Endothelial cell of umbilical vein (primary cell): ENCODE data around the gene MCC. TPM values are rescaled to one million over a fixed set of nuclear protein-coding genes. Genes with fewer than 3 reads are reported as not detected.

Experiments
- BruUV-seq: library from RNA; stranded (reverse); fragments of 400-500 nt; replicated peaks from 2 replicates; lab custom pipeline; 2021; lab: Mats Ljungman, UMichigan
- CTCF ChIA-PET: fragments of 300-600, 350-600 bp; sonication (Branson Sonifier 250); formaldehyde crosslinking; loops from one replicate; lab custom pipeline; 2021; ENCODE audit warnings: antibody characterized with exemption, inconsistent platforms; lab: Charles Lee
- POLR2A ChIA-PET: fragments of 300-600, 350-600 bp; sonication (Branson Sonifier 250); formaldehyde crosslinking; loops from one replicate; lab custom pipeline; 2021; ENCODE audit warnings: antibody characterized with exemption, inconsistent platforms; lab: Charles Lee
- DNase-seq: peaks from one replicate; pipeline ENCODE4 v3.0.0-alpha.2; 2011; ENCODE audit warnings: low read depth, low spot score
- FAIRE-seq: peaks from 2 replicates; lab custom pipeline; 2011; peaks lifted over from hg19 to GRCh38; lab: Jason Lieb, UNC
- H2AFZ ChIP-seq: 2 replicates; pipeline ENCODE4 v1.6.0; 2012; ENCODE audit warnings: low read depth, low read length, control low read depth, inconsistent platforms
- H3K27ac ChIP-seq: 2 replicates; pipeline ENCODE4 v1.5.1; 2011; ENCODE audit warnings: low read depth, mild to moderate bottlenecking, control low read depth, low read length, moderate library complexity; ENCODE audit not compliant: insufficient read depth
- H3K27me3 ChIP-seq, 2 experiments: 2 replicates each; pipeline versions ENCODE4 v1.6.0 to v1.6.1; 2011; ENCODE audit warnings: low read length in 2 of 2, mixed read lengths in 1 of 2; ENCODE audit not compliant: control insufficient read depth in 2 of 2, insufficient read depth in 2 of 2
- H3K36me3 ChIP-seq, 2 experiments: 2 replicates in 1 of 2; 3 replicates in 1 of 2; pipeline ENCODE4 v1.5.1; 2011; ENCODE audit warnings: low read length in 2 of 2, mild to moderate bottlenecking in 1 of 2, moderate library complexity in 1 of 2; ENCODE audit not compliant: control insufficient read depth in 2 of 2, insufficient read depth in 2 of 2; ENCODE audit errors: extremely low read depth in 1 of 2
- H3K4me1 ChIP-seq: 3 replicates; pipeline ENCODE4 v1.5.1; 2011; ENCODE audit warnings: mild to moderate bottlenecking, low read length; ENCODE audit not compliant: control insufficient read depth, insufficient read depth; ENCODE audit errors: extremely low read depth
- H3K4me2 ChIP-seq: 2 replicates; pipeline ENCODE4 v1.6.1; 2011; ENCODE audit warnings: low read length, control low read depth, mixed read lengths; ENCODE audit not compliant: insufficient read depth
- H3K4me3 ChIP-seq, 3 experiments: fragments of 200-600 bp in 1 of 3; sonication (generic), shearing (Covaris generic) in 1 of 3; replicated peaks in 1 of 3; 2 replicates each; pipeline ENCODE4 v1.5.1; 2011 to 2016; ENCODE audit warnings: control low read depth in 3 of 3, low read length in 3 of 3, mild to moderate bottlenecking in 2 of 3, inconsistent platforms in 1 of 3, low read depth in 1 of 3, moderate library complexity in 1 of 3; ENCODE audit not compliant: insufficient read depth in 1 of 3
- H3K79me2 ChIP-seq: 2 replicates; pipeline ENCODE4 v1.6.0; 2012; ENCODE audit warnings: low read length, inconsistent platforms; ENCODE audit not compliant: control insufficient read depth, insufficient read depth
- H3K9ac ChIP-seq: replicated peaks from 2 replicates; pipeline ENCODE3; 2011; ENCODE audit warnings: low read length, control low read depth; ENCODE audit not compliant: insufficient read depth; ENCODE audit errors: extremely low read depth
- H3K9me1 ChIP-seq: replicated peaks from 3 replicates; pipeline ENCODE4 v1.6.0; 2011; ENCODE audit warnings: mild to moderate bottlenecking, low read length; ENCODE audit not compliant: control insufficient read depth, insufficient read depth; ENCODE audit errors: extremely low read depth
- H3K9me3 ChIP-seq: replicated peaks from 2 replicates; pipeline ENCODE4 v1.5.1; 2012; ENCODE audit warnings: low read length, inconsistent platforms; ENCODE audit not compliant: control insufficient read depth, insufficient read depth
- H4K20me1 ChIP-seq: replicated peaks from 2 replicates; pipeline ENCODE3; 2011; ENCODE audit warnings: mild to moderate bottlenecking, low read length; ENCODE audit not compliant: control insufficient read depth, insufficient read depth; ENCODE audit errors: extremely low read depth
- CTCF ChIP-seq, 2 donors: IDR thresholded peaks; 1 replicate in 1 of 2; 2 replicates in 1 of 2; pipeline ENCODE4 v1.5.1; 2011; ENCODE audit warnings: low read length in 2 of 2, mild to moderate bottlenecking in 2 of 2, moderate library complexity in 2 of 2, control low read depth in 1 of 2, inconsistent platforms in 1 of 2, low read depth in 1 of 2; ENCODE audit not compliant: insufficient read depth in 1 of 2; ENCODE audit errors: extremely low read depth in 1 of 2
- FOS ChIP-seq: IDR thresholded peaks from 2 replicates; pipeline ENCODE4 v1.6.1; 2011; ENCODE audit warnings: mild to moderate bottlenecking, low read length, moderate library complexity, borderline replicate concordance; ENCODE audit not compliant: insufficient read depth
- GATA2 ChIP-seq: IDR thresholded peaks from 2 replicates; pipeline ENCODE4 v1.7.0; 2011; ENCODE audit warnings: low read depth, mild to moderate bottlenecking, moderate library complexity, mixed read lengths, low read length; ENCODE audit not compliant: insufficient read length, insufficient read depth
- JUN ChIP-seq: IDR thresholded peaks from 2 replicates; pipeline ENCODE4 v1.6.1; 2011; ENCODE audit warnings: borderline replicate concordance, low read depth; ENCODE audit not compliant: insufficient read length, insufficient read depth
- MAX ChIP-seq: IDR thresholded peaks from 2 replicates; pipeline ENCODE4 v1.6.1; 2011; ENCODE audit not compliant: insufficient read depth, insufficient read length
- MYC ChIP-seq: IDR thresholded peaks from one replicate; pipeline ENCODE4 v1.6.1; 2011; ENCODE audit warnings: mild to moderate bottlenecking, low read depth, low read length
- POLR2A ChIP-seq: IDR thresholded peaks from 2 replicates; pipeline ENCODE4 v1.6.1; 2012; ENCODE audit warnings: low read depth, mild to moderate bottlenecking, control low read depth, low read length
- POLR2AphosphoS5 ChIP-seq: IDR thresholded peaks from 2 replicates; pipeline ENCODE4 v1.6.1; 2012; ENCODE audit warnings: low read depth, mild to moderate bottlenecking, control low read depth, low read length, moderate library complexity; ENCODE audit not compliant: insufficient read depth
- dilution Hi-C: fragments of 300-500 bp; cut with MboI; formaldehyde crosslinking; loops from one replicate; pipeline ENCODE4 v1.15.0; 2019; ENCODE audit warnings: low sequenced_read_pairs; ENCODE audit not compliant: extremely low pct_ligation_motif_present
- intact Hi-C: fragments of 100-400 bp; cut with micrococcal nuclease; formaldehyde crosslinking; loops from one replicate; pipeline ENCODE4 v1.10.0; 2022
- polyA plus RNA-seq, 4 experiments: library from polyadenylated mRNA; depleted of rRNA in 3 of 4; stranded (reverse) in 3 of 4; unstranded in 1 of 4; fragments of >200 nt; gene quantifications; 2 replicates each; pipeline versions ENCODE4 v1.2.1 to v1.2.3, GENCODE V29; 2011 to 2012; ENCODE audit warnings: missing spikeins in 1 of 4
- total RNA-seq: library from RNA; stranded (reverse); gene quantifications from 2 replicates; pipeline ENCODE4 v1.2.3, GENCODE V29; 2021

Gene MCC
- total and polyA plus RNA-seq, 2 donors (not counting 3 experiments of a cell fraction or from before 2014, with no cell fraction given) = 6.9 to 27.5 TPM

GRCh38 chr5:113003763-113004162, 484.5 kb downstream of the MCC start:
- H3K4me2 ChIP-seq = no peak overlapping the region
- DNase-seq = no peak
- no peak overlapping the region for H3K9ac ChIP-seq
- peaks cover 8% of the 10 kb centered on the region for H3K79me2 ChIP-seq
- TF ChIP-seq POLR2AphosphoS5 = no peak
- no peak for TF ChIP-seq GATA2
- no peak for TF ChIP-seq CTCF (IDR thresholded peaks at IDR 0.05; ENCODE audit: extremely low read depth in 1 of 2, insufficient read depth in 1 of 2, low read depth in 1 of 2, low read length in 2 of 2)
- no peak for TF ChIP-seq FOS
- no peak for TF ChIP-seq JUN
- no peak for TF ChIP-seq POLR2A
- TF ChIP-seq MAX = no peak
- TF ChIP-seq MYC = no peak
- H3K27me3 ChIP-seq = no peaks in the 10 kb centered on the region
- ChIA-PET POLR2A (no interaction called here), CTCF (interaction anchor here (1.2 to 1.4 kb wide), 3 partner anchors 55 to 507 kb away, joined by 3 read pairs; no protein-coding TSS in a partner anchor)
- H3K4me3 ChIP-seq = no peak overlapping the region
- no peaks in the 10 kb centered on the region for H3K9me3 ChIP-seq
- H2AFZ ChIP-seq = no peak overlapping the region
- H3K36me3 ChIP-seq = peaks cover 2 to 10% of the 10 kb centered on the region in 2 experiments
- BruUV-seq = no TSS peak
- no peak for FAIRE-seq
- peaks cover 4% of the 10 kb centered on the region for H3K4me1 ChIP-seq
- H4K20me1 ChIP-seq = no peaks in the 10 kb centered on the region
- dilution Hi-C loops (no loop called here), intact Hi-C loops (loop anchor here (2.0 kb wide), 1 partner anchor 17 kb away; no protein-coding TSS in a partner anchor)
- H3K27ac ChIP-seq = no peak overlapping the region
- H3K9me1 ChIP-seq = no peaks in the 10 kb centered on the region
